ENCODE measurements around the gene NMNAT2. TPM values are rescaled to one million over a fixed set of nuclear protein-coding genes. Genes with fewer than 3 reads are reported as not detected.

NMNAT2 gene
- total and polyA plus RNA-seq, 2 of the 13 experiments (the other 11 are each of a cell fraction or from before 2014, with no cell fraction given): not detected

- intact Hi-C loops (cut with micrococcal nuclease; ENCODE audit: unreplicated experiment) (no loop called here), in situ Hi-C loops (cut with HindIII; ENCODE audit: extremely low pct_ligation_motif_present, low pct_unique_long_range_greater_than_20kb) (no loop called here)
- Histone ChIP-seq H3K36me3 (replicated peaks in 1 of 2; ENCODE audit: control insufficient read depth in 1 of 2, insufficient read depth in 2 of 2, low read length in 2 of 2) (no peaks in the 10 kb centered on the region), H3K79me2 (ENCODE audit: insufficient read depth, low read length) (no peaks in the 10 kb centered on the region), H2AFZ (ENCODE audit: low read length) (no peak overlapping the region), H3K4me3 (replicated peaks in 1 of 3; ENCODE audit: insufficient read depth in 1 of 3, low read depth in 2 of 3, low read length in 3 of 3) (no peak overlapping the region), H3K9ac (ENCODE audit: insufficient read depth, low read depth, low read length) (no peak overlapping the region), H3K4me1 (ENCODE audit: insufficient read depth, low read length) (peaks cover 6% of the 10 kb centered on the region; the same call in 1 of the 2 replicates), H3K27me3 (ENCODE audit: control insufficient read depth in 1 of 2, insufficient read depth in 2 of 2, low read length in 2 of 2) (peaks cover 2 to 13% of the 10 kb centered on the region in 2 experiments; a peak in 3 of 5 replicates), H3K27ac (ENCODE audit: extremely low read length, insufficient read depth, low read length) (no peak overlapping the region), H3K9me3 (ENCODE audit: low read length) (no peaks in the 10 kb centered on the region), H3K4me2 (ENCODE audit: low read depth, low read length) (no peak overlapping the region), H4K20me1 (ENCODE audit: insufficient read depth, low read length) (no peaks in the 10 kb centered on the region)
- ChIA-PET CTCF (ENCODE audit: low intra/inter-chr PET ratio, low total read pairs) (no interaction called here), POLR2A (no interaction called here)
- DNase-seq (ENCODE audit: low spot score) (no peak), FAIRE-seq (no peak), ATAC-seq (no peak)
- BruUV-seq (replicated peaks): no TSS peak
- WGBS (ENCODE audit: low lambda C conversion rate): 40% methylated on average over 4 of the region's 5 CpGs
- no peak for TF ChIP-seq PLSCR1 (CRISPR knock-in tag; IDR thresholded peaks at IDR 0.05; ENCODE audit: borderline replicate concordance)
- no peak for TF ChIP-seq SIX1 (CRISPR knock-in tag; IDR thresholded peaks at IDR 0.05; ENCODE audit: borderline replicate concordance)
- no peak for TF ChIP-seq ZNF577 (CRISPR knock-in tag; IDR thresholded peaks at IDR 0.05; ENCODE audit: borderline replicate concordance, low read depth)
- no peak for TF ChIP-seq FOXO4 (CRISPR knock-in tag; conservative IDR thresholded peaks at IDR 0.05)
- TF ChIP-seq, protein P1, sequence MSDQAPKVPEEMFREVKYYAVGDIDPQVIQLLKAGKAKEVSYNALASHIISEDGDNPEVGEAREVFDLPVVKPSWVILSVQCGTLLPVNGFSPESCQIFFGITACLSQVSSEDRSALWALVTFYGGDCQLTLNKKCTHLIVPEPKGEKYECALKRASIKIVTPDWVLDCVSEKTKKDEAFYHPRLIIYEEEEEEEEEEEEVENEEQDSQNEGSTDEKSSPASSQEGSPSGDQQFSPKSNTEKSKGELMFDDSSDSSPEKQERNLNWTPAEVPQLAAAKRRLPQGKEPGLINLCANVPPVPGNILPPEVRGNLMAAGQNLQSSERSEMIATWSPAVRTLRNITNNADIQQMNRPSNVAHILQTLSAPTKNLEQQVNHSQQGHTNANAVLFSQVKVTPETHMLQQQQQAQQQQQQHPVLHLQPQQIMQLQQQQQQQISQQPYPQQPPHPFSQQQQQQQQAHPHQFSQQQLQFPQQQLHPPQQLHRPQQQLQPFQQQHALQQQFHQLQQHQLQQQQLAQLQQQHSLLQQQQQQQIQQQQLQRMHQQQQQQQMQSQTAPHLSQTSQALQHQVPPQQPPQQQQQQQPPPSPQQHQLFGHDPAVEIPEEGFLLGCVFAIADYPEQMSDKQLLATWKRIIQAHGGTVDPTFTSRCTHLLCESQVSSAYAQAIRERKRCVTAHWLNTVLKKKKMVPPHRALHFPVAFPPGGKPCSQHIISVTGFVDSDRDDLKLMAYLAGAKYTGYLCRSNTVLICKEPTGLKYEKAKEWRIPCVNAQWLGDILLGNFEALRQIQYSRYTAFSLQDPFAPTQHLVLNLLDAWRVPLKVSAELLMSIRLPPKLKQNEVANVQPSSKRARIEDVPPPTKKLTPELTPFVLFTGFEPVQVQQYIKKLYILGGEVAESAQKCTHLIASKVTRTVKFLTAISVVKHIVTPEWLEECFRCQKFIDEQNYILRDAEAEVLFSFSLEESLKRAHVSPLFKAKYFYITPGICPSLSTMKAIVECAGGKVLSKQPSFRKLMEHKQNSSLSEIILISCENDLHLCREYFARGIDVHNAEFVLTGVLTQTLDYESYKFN (CRISPR knock-in tag; conservative IDR thresholded peaks at IDR 0.05): no peak
- no peak for TF ChIP-seq STAT5B (CRISPR knock-in tag; IDR thresholded peaks at IDR 0.05)
- no peak for TF ChIP-seq NFKB2 (CRISPR knock-in tag; IDR thresholded peaks at IDR 0.05; ENCODE audit: borderline replicate concordance)
- TF ChIP-seq REL (CRISPR knock-in tag; conservative IDR thresholded peaks at IDR 0.05): no peak
- TF ChIP-seq KDM1A (CRISPR knock-in tag; IDR thresholded peaks at IDR 0.05): no peak
- TF ChIP-seq, protein P2, sequence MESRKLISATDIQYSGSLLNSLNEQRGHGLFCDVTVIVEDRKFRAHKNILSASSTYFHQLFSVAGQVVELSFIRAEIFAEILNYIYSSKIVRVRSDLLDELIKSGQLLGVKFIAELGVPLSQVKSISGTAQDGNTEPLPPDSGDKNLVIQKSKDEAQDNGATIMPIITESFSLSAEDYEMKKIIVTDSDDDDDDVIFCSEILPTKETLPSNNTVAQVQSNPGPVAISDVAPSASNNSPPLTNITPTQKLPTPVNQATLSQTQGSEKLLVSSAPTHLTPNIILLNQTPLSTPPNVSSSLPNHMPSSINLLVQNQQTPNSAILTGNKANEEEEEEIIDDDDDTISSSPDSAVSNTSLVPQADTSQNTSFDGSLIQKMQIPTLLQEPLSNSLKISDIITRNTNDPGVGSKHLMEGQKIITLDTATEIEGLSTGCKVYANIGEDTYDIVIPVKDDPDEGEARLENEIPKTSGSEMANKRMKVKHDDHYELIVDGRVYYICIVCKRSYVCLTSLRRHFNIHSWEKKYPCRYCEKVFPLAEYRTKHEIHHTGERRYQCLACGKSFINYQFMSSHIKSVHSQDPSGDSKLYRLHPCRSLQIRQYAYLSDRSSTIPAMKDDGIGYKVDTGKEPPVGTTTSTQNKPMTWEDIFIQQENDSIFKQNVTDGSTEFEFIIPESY (CRISPR knock-in tag; IDR thresholded peaks at IDR 0.05): no peak
- no peak for TF ChIP-seq HES4 (CRISPR knock-in tag; IDR thresholded peaks at IDR 0.05; ENCODE audit: borderline replicate concordance)
- TF ChIP-seq SP2 (CRISPR knock-in tag; IDR thresholded peaks at IDR 0.05): no peak
- no peak for TF ChIP-seq EZH2 (conservative IDR thresholded peaks at IDR 0.05; ENCODE audit: low read depth, low read length)
- no peak for TF ChIP-seq ZNF432 (CRISPR knock-in tag; IDR thresholded peaks at IDR 0.05; ENCODE audit: borderline replicate concordance)
- TF ChIP-seq POGZ (CRISPR knock-in tag; IDR thresholded peaks at IDR 0.05): no peak
- TF ChIP-seq NFYB (CRISPR knock-in tag; IDR thresholded peaks at IDR 0.05): no peak
- TF ChIP-seq ELF4 (CRISPR knock-in tag; IDR thresholded peaks at IDR 0.05; ENCODE audit: borderline replicate concordance): no peak
- TF ChIP-seq ELF1 (CRISPR knock-in tag; IDR thresholded peaks at IDR 0.05): no peak
These were observed 147.5 kb downstream of the NMNAT2 start for GRCh38 chr1:183270541-183271141.

All from HepG2 (cell line).